ENCODE data around the gene ACAP2.
"Not testable (repeated sequence)": the region's sequence is repeated elsewhere in the genome, so short reads cannot be mapped to it uniquely, and the experiment has no call there.

The ACAP2 gene

DNA sequence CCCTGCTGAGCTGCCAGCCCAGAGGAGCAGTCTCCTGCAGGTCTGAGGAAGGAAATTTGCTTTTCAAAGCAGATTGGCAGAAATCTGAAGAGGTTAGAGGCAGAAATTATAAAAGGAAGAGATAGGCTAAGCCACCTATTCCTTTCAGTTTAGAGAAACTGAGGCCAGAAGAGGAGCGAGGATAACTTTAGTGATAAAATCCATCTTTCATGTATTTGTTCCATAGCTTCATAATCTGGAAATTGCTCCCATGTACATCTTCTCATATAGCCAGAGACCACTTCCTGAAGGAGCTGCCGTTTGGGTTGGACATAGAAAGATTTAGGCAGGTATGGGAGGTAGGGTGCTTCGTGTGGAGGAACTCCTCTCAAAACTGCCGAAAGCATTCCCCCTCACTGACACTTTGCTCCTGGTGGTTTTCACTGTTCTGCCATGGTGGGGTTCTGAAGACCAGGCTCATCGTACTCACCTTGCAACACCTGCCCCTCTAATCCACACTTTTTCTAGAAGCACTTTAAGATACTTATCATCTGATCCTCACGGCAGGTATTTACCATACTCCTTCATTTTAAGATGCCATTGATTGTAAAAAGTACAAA, 670 bp upstream of the ACAP2 start:
- DNase-seq = no peak

DNA sequence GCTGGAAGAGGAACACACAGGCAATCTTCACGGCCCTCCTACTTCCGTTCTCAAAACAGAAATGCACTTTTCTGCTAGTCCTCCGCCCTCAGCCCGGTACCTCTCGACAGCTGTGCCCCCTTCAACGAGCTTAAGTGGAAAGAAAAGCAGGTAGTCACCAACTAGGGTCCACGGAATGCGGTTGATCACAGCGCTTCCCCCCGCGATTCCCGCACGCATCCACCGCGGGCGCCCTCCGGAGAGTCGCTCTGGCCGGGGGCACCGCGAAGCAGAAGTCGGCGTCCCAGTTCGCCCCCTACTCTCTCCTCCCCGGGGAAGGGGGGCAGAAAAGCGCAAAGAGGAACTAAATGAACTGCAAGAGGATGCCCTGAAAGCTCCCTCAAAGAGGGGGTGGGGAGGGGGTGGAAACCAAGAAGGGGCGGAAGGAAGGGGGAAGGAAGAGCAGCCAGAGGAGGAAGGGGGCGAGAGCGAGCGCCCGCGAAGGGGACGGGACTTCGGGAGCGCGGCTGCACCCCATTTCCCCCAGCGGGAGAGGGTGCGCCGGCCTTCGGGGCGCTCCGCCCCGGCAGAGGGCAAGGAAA, 738 bp downstream of the ACAP2 start:
- DNase-seq = no peak

DNA sequence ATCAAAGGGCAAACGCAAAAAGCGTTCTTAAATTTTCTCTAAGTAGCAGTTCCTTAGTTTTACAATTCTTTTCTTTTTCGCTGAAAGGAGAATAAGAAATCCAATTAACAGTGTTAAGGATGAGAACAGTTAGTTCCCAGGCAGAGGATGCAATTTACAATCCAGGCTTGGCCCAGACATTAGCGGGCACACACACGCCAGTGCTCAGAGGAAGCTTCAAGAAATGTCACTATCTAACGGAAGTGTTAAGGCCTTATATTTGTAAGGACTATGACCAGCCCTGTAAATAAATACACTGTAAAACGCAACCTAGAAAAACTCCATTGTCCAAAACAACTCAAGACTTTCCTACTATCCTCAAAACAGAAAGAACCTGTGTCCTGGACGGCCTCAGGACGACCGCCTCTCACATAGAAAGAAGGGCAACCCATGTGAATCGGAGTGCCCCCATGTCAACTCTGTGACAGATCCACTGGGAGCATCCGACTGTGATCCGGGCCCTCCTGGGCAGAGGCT, 1.3 kb downstream of the ACAP2 start:
- no peak for DNase-seq

DNA sequence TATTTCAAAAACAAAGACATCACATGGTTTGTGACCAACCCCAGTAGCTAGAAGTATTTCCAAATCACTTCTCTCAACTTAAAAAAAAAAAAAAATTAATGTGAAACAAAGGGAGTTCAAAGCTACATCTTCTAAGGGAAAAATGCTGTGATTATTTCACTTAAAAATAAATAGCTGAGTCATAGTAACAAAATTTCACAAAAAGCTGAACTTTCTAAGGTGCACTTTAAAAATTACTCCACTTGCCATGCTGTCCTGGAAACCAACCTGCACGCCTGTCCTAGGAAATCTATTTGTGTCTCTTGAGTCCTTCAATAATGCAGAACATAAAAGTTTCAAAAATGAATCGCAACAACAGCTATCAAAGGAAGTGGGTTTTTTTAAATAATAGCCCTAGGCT, 1.8 kb downstream of the ACAP2 start:
- no peak for DNase-seq

DNA sequence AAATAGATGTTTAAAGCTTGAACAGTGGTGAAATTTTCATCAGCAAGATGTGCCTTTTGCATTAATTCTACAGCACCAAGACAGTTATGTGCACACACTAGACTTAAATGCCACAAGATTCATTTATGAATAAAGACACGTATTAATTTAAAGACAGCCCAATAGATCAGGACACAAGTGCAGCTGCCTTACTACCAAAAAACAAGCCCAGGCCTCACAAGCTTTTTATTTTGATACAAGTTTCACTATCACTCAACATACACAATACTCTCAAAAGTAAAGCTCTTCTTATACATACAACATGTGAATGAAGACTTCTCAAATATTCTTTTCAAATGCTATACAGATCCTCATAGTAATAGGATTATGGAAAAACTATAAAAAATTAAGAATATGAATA, 2.4 kb downstream of the ACAP2 start:
- DNase-seq = no peak

DNA sequence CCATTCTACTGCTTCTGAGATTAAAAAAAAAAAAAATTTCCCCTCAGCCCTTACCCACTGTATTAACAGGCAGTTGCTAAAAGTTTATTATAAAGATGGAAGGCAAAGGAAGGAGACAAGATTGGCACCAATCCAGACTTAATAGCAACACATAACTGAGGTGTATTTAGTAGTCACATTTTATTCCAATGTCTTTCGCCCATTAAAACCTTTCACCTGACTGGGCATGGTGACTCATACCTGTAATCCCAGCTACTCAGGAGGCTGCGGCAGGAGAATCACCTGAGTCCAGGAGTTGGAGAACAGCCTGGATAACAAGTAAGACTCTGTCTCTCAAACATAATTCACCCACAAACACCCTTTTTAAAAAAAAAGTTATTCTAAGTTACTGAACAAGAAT, 4.4 kb downstream of the ACAP2 start:
- DNase-seq = no peak

DNA sequence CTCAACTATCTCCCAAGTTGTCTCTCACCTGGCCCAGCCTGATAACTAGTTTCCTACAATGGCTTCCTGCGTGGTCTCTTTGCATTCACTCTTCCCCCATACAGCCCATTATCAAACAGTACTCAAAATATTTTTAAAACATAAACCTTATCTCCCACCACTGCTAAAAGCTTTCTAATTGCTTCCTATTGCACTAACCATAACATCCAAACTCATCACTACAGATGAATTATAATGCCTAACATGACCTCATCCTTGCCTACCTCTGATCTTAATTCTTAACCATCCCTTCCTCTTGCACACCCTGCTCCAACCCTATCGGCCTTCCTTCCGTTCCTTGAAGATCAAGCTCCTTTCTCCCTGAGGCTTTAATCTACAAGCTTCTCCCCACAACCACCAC, 17.0 kb downstream of the ACAP2 start:
- DNase-seq = no peak

DNA sequence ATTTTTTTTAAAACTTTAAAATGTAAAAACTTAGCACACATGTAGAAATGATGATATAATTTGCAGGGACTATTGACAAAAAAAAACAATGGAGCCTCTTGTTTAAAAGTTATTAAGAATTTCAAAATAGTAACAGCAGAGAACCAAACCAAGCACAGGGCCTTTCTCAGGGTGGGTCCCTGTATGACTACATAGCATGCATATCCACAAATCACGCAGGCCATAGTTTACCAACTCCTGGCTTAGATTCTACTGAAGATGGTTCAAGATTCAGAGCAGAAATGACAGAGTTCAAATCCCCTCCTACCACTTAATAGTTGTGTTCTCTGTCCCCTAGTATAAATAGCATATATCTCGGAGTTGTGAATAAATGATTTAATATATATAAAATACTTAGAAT, 19.0 kb downstream of the ACAP2 start:
- no peak for DNase-seq

DNA sequence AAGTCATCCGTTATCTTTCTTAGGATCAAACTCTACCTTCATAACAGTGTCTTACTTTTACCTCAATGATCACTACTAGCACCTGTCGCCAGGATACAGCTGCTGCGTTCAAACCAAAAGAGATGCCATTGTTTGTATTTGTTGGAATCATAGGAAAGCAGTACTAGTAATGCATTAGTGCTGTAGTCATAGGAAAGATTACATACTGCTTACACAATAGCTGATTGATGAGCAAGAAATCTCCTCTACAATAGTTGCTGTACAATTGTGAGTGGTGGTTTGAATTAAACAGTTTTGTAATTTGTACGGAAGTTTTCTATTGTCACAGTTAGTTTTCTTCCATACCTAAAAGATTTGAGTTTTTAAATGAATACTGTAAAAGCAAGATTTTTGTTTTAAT, 21.4 kb downstream of the ACAP2 start:
- DNase-seq = no peak

DNA sequence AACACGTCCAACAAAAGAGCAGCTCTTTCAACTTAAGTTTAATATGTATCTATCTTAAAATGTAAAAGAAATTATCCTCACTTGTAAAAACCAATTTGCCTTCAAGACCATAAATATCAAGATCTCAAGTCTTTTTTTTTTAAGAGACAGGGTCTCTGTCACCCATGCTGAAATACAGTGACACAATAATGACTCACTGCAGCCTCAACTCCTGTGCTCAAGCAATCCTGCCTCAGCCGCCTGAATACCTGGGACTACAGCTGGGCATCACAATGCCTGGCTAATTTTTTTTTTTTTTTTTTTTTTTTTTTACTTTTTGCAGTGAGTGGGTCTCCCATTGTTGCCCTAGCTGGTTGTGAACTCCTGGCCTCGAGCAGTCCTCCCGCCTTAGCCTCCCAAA, 26.0 kb downstream of the ACAP2 start:
- DNase-seq = no peak

DNA sequence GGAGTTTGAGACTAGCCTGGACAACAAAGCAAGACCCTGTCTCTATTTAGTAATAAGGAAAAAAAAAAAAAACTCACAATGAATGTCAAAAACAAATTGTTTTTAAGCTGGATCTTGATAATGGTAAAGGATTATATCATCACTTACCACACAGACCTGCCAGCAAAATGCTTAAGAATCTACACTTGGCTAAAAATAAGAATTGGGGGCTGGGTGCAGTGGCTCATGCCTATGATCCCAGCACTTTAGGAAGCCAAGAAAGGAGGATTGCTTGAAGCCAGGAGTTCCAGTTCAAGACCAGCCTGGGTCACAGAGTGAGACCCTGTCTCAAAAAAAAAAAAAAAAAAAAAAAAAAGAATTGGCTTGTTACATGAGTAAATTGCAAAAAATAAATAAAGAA, 31.0 kb downstream of the ACAP2 start:
- DNase-seq = no peak

DNA sequence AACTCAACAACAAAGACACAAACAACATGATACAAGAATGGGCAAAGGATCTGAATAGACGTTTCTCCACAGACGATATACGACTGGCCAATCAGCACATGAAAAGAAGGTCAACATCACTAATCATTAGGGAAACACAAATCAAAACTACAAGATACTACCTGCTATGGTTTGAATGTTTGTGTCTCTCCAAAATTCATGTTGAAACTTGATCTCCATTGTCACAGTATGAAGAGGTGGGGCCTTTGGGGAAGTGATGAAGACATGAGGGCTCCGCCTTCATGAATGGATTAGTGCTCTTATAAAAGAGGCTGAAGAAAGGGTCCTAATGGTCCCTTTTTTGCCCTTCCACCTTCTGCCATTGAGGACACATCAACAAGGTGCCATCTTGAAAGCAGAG, 32.3 kb downstream of the ACAP2 start:
- no peak for DNase-seq

DNA sequence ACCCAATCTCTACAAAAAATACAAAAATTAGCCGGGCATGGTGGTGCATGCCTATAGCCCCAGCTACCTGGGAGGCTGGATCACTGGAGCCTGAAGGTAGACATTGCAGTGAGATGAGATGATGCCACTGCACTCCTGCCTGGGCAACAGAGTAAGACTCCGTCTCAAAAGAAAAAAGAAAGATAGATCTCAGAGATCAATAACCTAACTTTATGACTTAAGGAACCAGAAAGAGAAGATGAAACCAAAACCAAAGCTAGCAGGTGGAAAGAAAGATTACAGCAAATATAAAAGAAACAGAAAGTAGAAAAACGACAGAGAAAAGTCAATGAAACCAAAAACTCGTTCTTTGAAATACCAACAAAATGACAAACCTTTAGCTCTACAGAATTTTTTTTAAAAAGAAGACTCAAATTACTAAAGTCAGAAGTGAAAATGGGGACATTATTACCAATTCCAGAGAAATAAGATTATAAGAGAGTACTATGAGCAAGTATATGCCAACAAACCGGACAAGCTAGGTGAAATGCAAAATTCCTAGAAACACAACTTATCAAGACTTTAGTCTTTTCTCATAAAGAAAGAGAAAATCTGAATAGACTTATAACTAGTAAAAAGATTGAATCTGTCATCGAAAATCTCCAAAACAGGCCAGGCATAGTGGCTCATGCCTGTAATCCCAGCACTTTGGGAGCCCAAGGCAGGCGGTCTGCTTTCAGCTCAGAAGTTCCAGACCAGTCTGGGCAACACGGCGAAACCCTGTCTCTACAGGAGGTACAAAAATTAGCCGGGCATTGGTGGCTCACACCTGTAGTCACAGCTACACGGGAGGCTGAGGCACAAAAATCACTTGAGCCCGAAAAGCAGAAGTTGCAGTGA, 35.0 kb downstream of the ACAP2 start:
- no peak for DNase-seq

DNA sequence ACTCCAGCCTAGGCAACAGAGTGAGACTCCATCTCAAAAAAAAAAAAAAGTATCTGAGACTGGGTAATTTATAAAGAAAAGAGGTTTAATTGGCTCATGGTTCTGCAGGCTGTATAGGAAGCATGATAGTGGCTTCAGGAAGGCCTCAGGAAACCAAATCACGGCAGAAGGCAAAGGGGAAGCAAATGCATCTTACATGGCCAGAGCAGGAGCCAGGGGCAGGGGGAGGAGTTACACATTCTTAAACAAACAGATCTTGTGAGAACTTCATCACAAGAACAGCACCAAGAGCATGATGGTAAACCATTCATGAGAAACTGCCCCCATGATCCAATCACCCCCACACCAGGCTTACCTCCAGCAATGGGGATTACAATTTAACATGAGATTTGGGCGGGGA, 37.2 kb downstream of the ACAP2 start:
- DNase-seq = no peak

DNA sequence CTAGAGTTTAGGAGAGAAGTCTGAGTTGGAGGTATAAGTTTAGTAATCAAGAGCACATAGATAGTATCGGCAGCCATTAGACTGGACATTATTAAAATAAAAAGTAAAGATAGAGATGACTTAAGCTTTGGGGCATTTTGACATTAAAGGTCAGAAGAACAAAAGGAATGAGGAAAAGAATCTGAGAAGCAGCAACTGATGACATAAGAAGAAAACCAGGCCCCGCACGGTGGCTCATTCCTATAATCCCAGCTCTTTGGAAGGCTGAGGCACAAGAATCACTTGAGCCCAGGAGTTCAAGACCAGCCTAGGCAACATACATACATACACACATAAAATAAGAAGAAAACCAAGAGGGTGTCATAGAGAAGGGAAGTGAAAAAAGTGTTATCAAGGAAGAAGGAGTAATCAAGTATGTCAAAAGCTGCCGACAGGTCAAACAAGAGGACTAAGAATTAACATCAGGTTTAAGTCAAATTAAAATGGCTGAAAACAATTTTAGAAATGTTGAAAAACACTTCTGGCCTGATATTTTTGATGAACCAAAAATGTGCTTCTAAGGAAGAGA, 38.9 kb downstream of the ACAP2 start:
- DNase-seq = no peak

DNA sequence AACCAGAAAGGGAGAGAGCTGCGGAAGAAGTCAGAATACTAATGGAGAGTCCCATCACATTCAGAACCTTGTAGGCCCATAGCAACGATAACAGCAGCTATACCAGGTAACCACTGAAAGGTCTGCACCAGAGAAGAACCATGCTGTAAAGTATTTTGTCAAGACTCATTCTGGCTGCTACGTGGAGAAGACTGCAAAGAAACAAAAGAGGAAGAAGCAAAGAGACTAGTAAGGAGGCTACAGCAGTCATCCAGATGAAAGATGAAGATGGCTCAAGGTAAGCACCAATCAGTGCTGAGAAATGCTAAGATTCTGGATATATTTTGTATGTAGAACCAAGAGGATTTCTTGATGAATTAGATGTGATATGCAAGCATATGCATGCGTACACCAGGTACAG, 39.6 kb downstream of the ACAP2 start:
- no peak for DNase-seq

DNA sequence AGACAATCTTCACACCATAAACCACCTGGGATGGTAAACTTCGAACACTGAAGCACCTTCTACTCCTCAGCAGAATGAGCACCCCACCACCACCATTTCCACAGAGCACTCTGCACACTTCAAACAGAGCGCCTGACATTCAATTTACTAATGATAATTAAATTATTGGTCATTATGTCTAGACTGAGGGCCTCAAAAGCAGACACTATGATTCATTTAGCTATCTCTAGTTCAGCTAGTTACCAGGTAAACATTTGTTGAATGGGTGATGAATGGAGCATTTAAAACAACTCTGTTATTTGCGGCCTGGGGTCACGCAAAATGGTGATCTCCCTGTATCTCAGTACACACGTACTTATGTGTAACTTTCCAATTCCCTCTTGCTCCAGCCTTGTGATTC, 40.9 kb downstream of the ACAP2 start:
- no peak for DNase-seq

DNA sequence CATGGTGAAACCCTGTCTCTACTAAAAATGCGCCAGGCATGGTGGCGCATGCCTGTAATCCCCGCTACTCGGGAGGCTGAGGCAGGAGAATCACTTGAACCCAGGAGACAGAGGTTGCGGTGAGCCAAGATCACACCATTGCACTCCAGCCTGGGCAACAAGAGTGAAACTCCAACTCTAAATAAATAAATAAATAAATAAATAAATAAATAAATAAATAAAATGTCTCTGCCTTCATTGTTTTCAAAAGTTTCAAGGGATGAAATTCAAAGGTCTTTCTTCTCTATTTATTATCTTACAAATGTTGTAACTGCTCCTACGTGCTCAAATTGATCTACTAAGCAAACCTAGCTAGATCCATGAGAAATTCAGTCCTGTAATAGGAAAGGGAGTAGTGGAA, 44.4 kb downstream of the ACAP2 start:
- not testable (repeated sequence) for DNase-seq

DNA sequence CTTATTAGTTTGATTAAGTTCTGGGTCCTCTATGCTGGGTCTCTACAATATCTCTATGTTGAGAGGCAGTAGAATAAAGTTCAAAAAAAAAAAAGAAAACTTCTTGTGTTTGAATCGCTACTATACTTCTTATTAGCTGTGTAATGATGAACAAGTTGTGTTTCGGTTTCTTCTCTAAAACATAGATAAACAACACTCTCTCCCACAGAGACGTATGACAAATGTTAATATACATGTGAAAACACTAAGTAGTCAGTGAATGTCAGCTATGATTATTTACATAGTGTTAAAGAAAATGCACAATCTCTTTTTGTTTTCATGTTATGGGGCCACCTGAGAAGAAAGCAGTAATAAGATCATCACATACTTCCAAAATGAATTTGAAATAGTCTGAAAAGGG, 45.3 kb downstream of the ACAP2 start:
- DNase-seq = no peak

DNA sequence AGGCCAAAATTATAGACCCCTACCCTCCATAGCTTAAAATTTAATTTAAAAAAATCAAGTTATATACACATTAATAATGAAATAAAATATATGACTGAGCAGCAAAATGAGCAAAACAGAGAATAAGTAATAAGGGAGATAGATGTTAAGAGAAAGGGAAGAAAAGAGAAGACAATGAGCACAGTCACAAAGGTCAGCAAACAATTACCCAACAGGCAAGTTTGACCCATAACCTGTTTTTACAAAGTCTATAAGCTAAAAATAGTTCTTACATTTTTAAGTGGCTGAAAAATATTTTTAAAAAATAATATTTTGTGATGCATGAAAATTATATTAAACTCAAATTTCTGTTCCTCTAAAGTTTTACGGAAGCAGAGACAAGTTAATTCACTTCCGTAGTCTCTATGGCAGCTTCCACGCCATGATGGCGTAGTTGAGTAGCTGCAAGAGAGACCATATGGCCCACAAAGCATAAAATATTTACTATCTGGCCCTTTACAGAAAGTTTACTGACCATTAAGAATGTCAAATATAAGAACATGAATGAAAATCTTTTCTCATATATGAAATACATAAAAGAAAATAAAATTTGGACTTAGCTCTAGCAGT, 47.5 kb downstream of the ACAP2 start:
- no peak for DNase-seq

DNA sequence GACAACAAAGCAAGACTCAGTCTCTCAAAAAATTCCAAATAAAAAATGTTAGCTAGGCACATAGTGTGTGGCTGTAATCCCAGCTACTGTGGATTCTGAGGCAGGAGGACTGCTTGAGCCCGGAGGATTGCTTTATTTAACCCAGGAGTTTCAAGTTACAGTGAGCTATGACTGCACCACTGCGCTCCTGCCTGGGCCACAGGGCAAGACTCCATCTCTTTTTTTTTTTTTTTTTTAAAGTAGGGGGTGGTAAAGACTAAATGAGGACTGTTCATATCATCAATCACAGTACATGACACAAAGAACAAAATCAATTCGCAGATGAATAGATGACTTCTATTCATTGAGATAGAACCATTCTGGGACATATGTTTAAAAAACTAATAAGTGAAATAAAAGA, 48.1 kb downstream of the ACAP2 start:
- no peak for DNase-seq

DNA sequence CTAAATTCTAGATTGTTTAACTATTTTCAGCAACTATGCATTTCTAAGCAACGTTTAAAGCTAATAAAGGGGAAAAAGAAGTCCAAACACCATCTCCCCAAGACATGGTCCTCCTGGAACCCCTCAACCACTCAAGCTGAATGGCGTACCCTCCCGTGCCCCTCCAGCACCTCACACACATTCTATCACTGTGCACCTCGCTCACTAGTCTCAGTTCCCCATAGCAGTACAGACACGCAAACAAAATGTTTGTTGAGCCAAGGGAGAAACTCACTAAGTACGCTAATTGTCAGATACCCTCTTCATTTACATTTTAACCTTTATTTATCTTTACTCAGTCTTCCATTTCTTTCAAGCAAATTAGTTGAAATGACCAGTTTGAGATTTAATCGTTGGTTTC, 48.8 kb downstream of the ACAP2 start:
- no peak for DNase-seq

DNA sequence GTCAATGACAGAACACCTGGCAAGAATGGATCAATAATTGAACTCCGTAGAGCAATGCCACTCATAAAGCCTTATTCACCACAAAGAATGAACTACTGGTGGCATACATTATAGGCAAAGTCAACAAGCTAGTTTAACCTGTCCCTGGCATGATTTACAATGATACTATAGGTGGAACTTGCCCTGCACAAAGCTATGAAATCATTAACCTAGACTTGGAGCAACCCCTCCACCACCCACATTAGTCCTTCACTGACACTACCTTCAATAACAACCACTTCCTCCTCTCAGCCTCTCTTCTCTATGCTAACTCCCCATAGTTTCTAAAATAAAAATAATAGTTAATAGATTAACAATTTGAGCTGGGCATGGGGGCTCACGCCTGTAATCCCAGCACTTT, 54.4 kb downstream of the ACAP2 start:
- DNase-seq = no peak

DNA sequence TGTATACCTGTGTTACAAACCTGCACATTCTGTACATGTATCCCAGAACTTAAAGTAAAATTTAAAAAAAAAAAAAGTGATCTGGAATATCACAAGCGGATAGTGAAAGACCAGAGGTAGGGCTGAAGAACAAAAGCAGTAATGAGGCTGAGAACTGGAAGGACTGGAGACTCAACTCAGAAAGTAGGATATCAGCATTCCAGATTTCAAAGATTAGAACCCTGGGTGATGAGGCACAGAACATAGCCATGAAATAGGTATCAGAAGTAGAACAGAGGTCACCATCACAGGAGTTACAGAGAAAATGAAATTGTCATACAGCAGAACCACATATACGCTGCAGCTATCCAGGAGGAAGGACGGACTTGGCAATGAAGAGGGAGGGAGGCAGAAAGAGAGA, 56.1 kb downstream of the ACAP2 start:
- DNase-seq = no peak
